Adrenal gland (tissue), 5 donors: ENCODE results near the gene MCTP2.

Experiments
- POLR2A ChIP-seq, 2 donors: fragments of 450-650 bp; IDR thresholded peaks; one replicate each; pipeline ENCODE4 v1.6.1; 2017; ENCODE audit warnings: antibody characterized with exemption in 2 of 2, mild to moderate bottlenecking in 2 of 2, moderate library complexity in 1 of 2
- TF ChIP-seq, protein P1 (sequence below), 6 experiments: fragments of 450-650 bp in 4 of 6; fragments of 200-600 bp in 2 of 6; sonication (generic) in 1 of 6; IDR thresholded peaks; 1 replicate in 5 of 6; 2 replicates in 1 of 6; pipeline versions ENCODE4 v1.5.1 to v1.8.0; 2016 to 2021; ENCODE audit warnings: antibody characterized with exemption in 6 of 6, mild to moderate bottlenecking in 2 of 6, moderate library complexity in 1 of 6
- donor health status: DM: no; HTN: no; CAD: no.

DNA sequence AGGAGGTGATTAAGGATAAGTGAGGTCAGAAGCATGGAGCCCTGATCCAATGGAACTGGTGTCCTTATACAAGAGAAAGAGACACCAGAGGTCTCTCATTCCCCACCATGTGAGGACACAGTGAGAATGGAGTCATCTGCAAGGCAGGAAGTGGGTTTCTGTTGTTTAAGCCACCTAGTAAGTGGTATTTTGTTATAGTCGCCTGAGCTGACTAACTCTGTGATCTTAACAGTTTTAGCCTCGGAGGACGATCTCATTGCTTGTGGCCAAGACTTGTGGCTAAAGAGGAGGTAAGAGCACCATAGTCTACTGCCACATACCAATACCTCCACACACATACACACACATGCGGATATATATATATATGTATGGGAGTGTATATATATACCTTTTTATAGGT is 73.8 kb downstream of the MCTP2 start:
- TF ChIP-seq, protein P1, sequence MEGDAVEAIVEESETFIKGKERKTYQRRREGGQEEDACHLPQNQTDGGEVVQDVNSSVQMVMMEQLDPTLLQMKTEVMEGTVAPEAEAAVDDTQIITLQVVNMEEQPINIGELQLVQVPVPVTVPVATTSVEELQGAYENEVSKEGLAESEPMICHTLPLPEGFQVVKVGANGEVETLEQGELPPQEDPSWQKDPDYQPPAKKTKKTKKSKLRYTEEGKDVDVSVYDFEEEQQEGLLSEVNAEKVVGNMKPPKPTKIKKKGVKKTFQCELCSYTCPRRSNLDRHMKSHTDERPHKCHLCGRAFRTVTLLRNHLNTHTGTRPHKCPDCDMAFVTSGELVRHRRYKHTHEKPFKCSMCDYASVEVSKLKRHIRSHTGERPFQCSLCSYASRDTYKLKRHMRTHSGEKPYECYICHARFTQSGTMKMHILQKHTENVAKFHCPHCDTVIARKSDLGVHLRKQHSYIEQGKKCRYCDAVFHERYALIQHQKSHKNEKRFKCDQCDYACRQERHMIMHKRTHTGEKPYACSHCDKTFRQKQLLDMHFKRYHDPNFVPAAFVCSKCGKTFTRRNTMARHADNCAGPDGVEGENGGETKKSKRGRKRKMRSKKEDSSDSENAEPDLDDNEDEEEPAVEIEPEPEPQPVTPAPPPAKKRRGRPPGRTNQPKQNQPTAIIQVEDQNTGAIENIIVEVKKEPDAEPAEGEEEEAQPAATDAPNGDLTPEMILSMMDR (IDR thresholded peaks at IDR 0.05), result no peak
- no peak for TF ChIP-seq POLR2A (IDR thresholded peaks at IDR 0.05)
